HG03378 (cell line): Measurements from ENCODE around the gene CRYAA.
"Not testable (repeated sequence)": the region's sequence is repeated elsewhere in the genome, so short reads cannot be mapped to it uniquely, and the experiment has no call there.

ENCODE experiments used
- ATAC-seq: cut with Tn5 transposase; IDR thresholded peaks from one replicate; pipeline ENCODE4 v1.9.1; 2021; ENCODE audit warnings: mild to moderate bottlenecking, moderate library complexity; ENCODE audit not compliant: unreplicated experiment

The CRYAA gene

GRCh38 chr21:43168708-43169107, at the start of gene CRYAA:
TSS of gene CRYAA (plus strand) at chr21:43169008. CDS start at chr21:43169100, 92 bp downstream.
- ATAC-seq, result not testable (repeated sequence)

GRCh38 chr21:43130094-43130493, 38.7 kb upstream of the CRYAA start:
- ATAC-seq, result not testable (repeated sequence)

- not testable (repeated sequence) for ATAC-seq
These were observed 34.3 kb upstream of the CRYAA start for GRCh38 chr21:43134520-43134919.

GRCh38 chr21:43138944-43139343, 29.9 kb upstream of the CRYAA start:
- not testable (repeated sequence) for ATAC-seq

- ATAC-seq, result not testable (repeated sequence)
These were observed 27.4 kb upstream of the CRYAA start for GRCh38 chr21:43141407-43141806.

GRCh38 chr21:43146637-43147036, 22.2 kb upstream of the CRYAA start:
- not testable (repeated sequence) for ATAC-seq

GRCh38 chr21:43147999-43148398, 20.8 kb upstream of the CRYAA start:
- not testable (repeated sequence) for ATAC-seq

GRCh38 chr21:43149344-43149743, 19.5 kb upstream of the CRYAA start:
- ATAC-seq, result not testable (repeated sequence)

- ATAC-seq, result not testable (repeated sequence)
These were observed 15.2 kb upstream of the CRYAA start for GRCh38 chr21:43153601-43154000.

- not testable (repeated sequence) for ATAC-seq
These were observed 9.3 kb upstream of the CRYAA start for GRCh38 chr21:43159279-43160175.

GRCh38 chr21:43161826-43162707, 6.7 kb upstream of the CRYAA start:
- not testable (repeated sequence) for ATAC-seq

- not testable (repeated sequence) for ATAC-seq
These were observed 6.1 kb upstream of the CRYAA start for GRCh38 chr21:43162708-43163205.

- not testable (repeated sequence) for ATAC-seq
These were observed 4.0 kb upstream of the CRYAA start for GRCh38 chr21:43164823-43165222.

GRCh38 chr21:43165734-43166133, 3.1 kb upstream of the CRYAA start:
- ATAC-seq, result not testable (repeated sequence)

- ATAC-seq, result not testable (repeated sequence)
These were observed 550 bp downstream of the CRYAA start for GRCh38 chr21:43169230-43169886.

GRCh38 chr21:43169891-43170290, 1.1 kb downstream of the CRYAA start:
- ATAC-seq, result not testable (repeated sequence)

- not testable (repeated sequence) for ATAC-seq
These were observed 4.0 kb downstream of the CRYAA start for GRCh38 chr21:43172812-43173211.

GRCh38 chr21:43173438-43173837, 4.6 kb downstream of the CRYAA start:
- ATAC-seq, result not testable (repeated sequence)

- ATAC-seq, result not testable (repeated sequence)
These were observed 5.1 kb downstream of the CRYAA start for GRCh38 chr21:43173930-43174329.

GRCh38 chr21:43174998-43175397, 6.2 kb downstream of the CRYAA start:
- not testable (repeated sequence) for ATAC-seq
